Measurements from ENCODE around the gene EPHB1. TPM values are rescaled to one million over a fixed set of nuclear protein-coding genes. Genes with fewer than 3 reads are reported as not detected.

Gene EPHB1
- total RNA-seq, 3 donors from 2014 or later = 1.8 to 5.9 (median 3.4) TPM

- H3K27me3 ChIP-seq = no peaks in the 10 kb centered on the region
- H3K27ac ChIP-seq = no peak overlapping the region
- TF ChIP-seq POLR2AphosphoS5 (IDR thresholded peaks at IDR 0.05) (no peak), POLR2A (IDR thresholded peaks at IDR 0.05) (no peak), CTCF (IDR thresholded peaks at IDR 0.05) (no peak)
- no peaks in the 10 kb centered on the region for H3K36me3 ChIP-seq
- no peaks in the 10 kb centered on the region for H3K4me1 ChIP-seq
- intact Hi-C loops (cut with DNase I; ENCODE audit: low total_unique reads) = no loop called here
- H3K4me3 ChIP-seq = no peak overlapping the region
- no peak for DNase-seq (ENCODE audit: low spot score in 2 of 2)
- no peaks in the 10 kb centered on the region for H3K9me3 ChIP-seq
Observed at GRCh38 chr3:135137296-135137695, 342.2 kb downstream of the EPHB1 start.

GRCh38 chr3:135138776-135139175 lies 343.7 kb downstream of the EPHB1 start:
- Histone ChIP-seq H3K4me3 (no peak overlapping the region), H3K27ac (no peak overlapping the region), H3K4me1 (no peaks in the 10 kb centered on the region), H3K27me3 (no peaks in the 10 kb centered on the region), H3K9me3 (no peaks in the 10 kb centered on the region), H3K36me3 (no peaks in the 10 kb centered on the region)
- intact Hi-C loops (cut with DNase I; ENCODE audit: low total_unique reads) = no loop called here
- no peak for TF ChIP-seq POLR2AphosphoS5 (IDR thresholded peaks at IDR 0.05)
- TF ChIP-seq POLR2A (IDR thresholded peaks at IDR 0.05) = no peak
- no peak for TF ChIP-seq CTCF (IDR thresholded peaks at IDR 0.05)
- DNase-seq (ENCODE audit: low spot score in 2 of 2) = no peak

- H3K4me1 ChIP-seq = no peaks in the 10 kb centered on the region
- H3K36me3 ChIP-seq = no peaks in the 10 kb centered on the region
- H3K4me3 ChIP-seq = no peak overlapping the region
- DNase-seq (ENCODE audit: low spot score in 2 of 2) = no peak
- no peaks in the 10 kb centered on the region for H3K9me3 ChIP-seq
- H3K27ac ChIP-seq = no peak overlapping the region
- no peaks in the 10 kb centered on the region for H3K27me3 ChIP-seq
- TF ChIP-seq CTCF (IDR thresholded peaks at IDR 0.05) (no peak), POLR2A (IDR thresholded peaks at IDR 0.05) (no peak), POLR2AphosphoS5 (IDR thresholded peaks at IDR 0.05) (no peak)
- intact Hi-C loops (cut with DNase I; ENCODE audit: low total_unique reads) = no loop called here
Observed at GRCh38 chr3:135140591-135140990, 345.5 kb downstream of the EPHB1 start.

GRCh38 chr3:135141160-135141559 lies 346.1 kb downstream of the EPHB1 start:
- no peak for DNase-seq (ENCODE audit: low spot score in 2 of 2)
- Histone ChIP-seq H3K9me3 (no peaks in the 10 kb centered on the region), H3K27me3 (no peaks in the 10 kb centered on the region), H3K4me1 (no peaks in the 10 kb centered on the region), H3K27ac (no peak overlapping the region), H3K36me3 (no peaks in the 10 kb centered on the region), H3K4me3 (no peak overlapping the region)
- intact Hi-C loops (cut with DNase I; ENCODE audit: low total_unique reads) = no loop called here
- TF ChIP-seq POLR2A (IDR thresholded peaks at IDR 0.05) = no peak
- no peak for TF ChIP-seq POLR2AphosphoS5 (IDR thresholded peaks at IDR 0.05)
- no peak for TF ChIP-seq CTCF (IDR thresholded peaks at IDR 0.05)

- intact Hi-C loops (cut with DNase I; ENCODE audit: low total_unique reads) = no loop called here
- no peak for TF ChIP-seq POLR2A (IDR thresholded peaks at IDR 0.05)
- no peak for TF ChIP-seq POLR2AphosphoS5 (IDR thresholded peaks at IDR 0.05)
- no peak for TF ChIP-seq CTCF (IDR thresholded peaks at IDR 0.05)
Observed at GRCh38 chr3:135141672-135142071, 346.6 kb downstream of the EPHB1 start.

More at GRCh38 chr3:135141672-135142071, 346.6 kb downstream of the EPHB1 start:
- H3K4me1 ChIP-seq = no peaks in the 10 kb centered on the region
- no peak overlapping the region for H3K4me3 ChIP-seq
- no peaks in the 10 kb centered on the region for H3K9me3 ChIP-seq
- H3K27me3 ChIP-seq = no peaks in the 10 kb centered on the region
- DNase-seq (ENCODE audit: low spot score in 2 of 2) = no peak
- no peak overlapping the region for H3K27ac ChIP-seq
- H3K36me3 ChIP-seq = no peaks in the 10 kb centered on the region
